ENCODE measurements around the gene FHOD1. TPM values are rescaled to one million over a fixed set of nuclear protein-coding genes. Genes with fewer than 3 reads are reported as not detected.

Gene FHOD1
- total and polyA plus RNA-seq, 9 of the 15 experiments (the other 6 are each of a cell fraction or from before 2014, with no cell fraction given) = 18.7 to 126 (median 32.3) TPM

GRCh38 chr16:67277999-67278772 is 30.9 kb upstream of the FHOD1 start (continued):
- no peak for TF ChIP-seq E2F4 (CRISPR knock-in tag; IDR thresholded peaks at IDR 0.05; ENCODE audit: low read depth)

GRCh38 chr16:67277294-67277998 is 30.2 kb upstream of the FHOD1 start:
- ChIA-PET CTCF (ENCODE audit: low intra/inter-chr PET ratio) (interaction anchor here (1.0 to 2.3 kb wide), 3 partner anchors 16 to 330 kb away, joined by 4 to 18 read pairs (median 6); no protein-coding TSS in a partner anchor), POLR2A (interaction anchor here (1.7 kb wide), 1 partner anchor 50 kb away, joined by 4 read pairs; no protein-coding TSS in a partner anchor)
- ATAC-seq = no peak
- TSS peak; percentile 55 for BruUV-seq (replicated peaks)
- H3K4me3 ChIP-seq = peak overlapping the region; percentile 74; the same call in 1 of the 2 replicates
- no peak overlapping the region for H2AFZ ChIP-seq (ENCODE audit: low read depth, low read length)
- H3K9ac ChIP-seq (ENCODE audit: insufficient read depth in 1 of 2, low read depth in 2 of 2, low read length in 2 of 2) = peak overlapping the region; percentile 88 to 97; a peak in 3 of 4 replicates
- no peaks in the 10 kb centered on the region for H3K9me3 ChIP-seq (replicated peaks; ENCODE audit: control insufficient read depth, insufficient read depth, low read depth, low read length)
- FAIRE-seq = peak; percentile 78
- peak; percentile 36 to 59 (median 43) for DNase-seq (ENCODE audit: extremely low read depth in 1 of 4, low spot score in 3 of 4)
- H3K4me2 ChIP-seq (ENCODE audit: insufficient read depth, low read length) = peak overlapping the region; percentile 95
- peaks cover 35% of the 10 kb centered on the region; the same call in 2 of the 3 replicates for H3K36me3 ChIP-seq (ENCODE audit: control insufficient read depth, insufficient read depth, low read length)
- H3K27me3 ChIP-seq (ENCODE audit: control insufficient read depth in 2 of 2, insufficient read depth in 2 of 2, low read length in 2 of 2) = no peaks in the 10 kb centered on the region
- no peaks in the 10 kb centered on the region for H4K20me1 ChIP-seq (replicated peaks; ENCODE audit: control insufficient read depth, insufficient read depth, low read length)
- WGBS (ENCODE audit: insufficient coverage, low coverage, missing lambda C conversion rate) = 84% methylated on average over 4 of the region's 4 CpGs
- H3K4me1 ChIP-seq (replicated peaks in 1 of 2; ENCODE audit: control insufficient read depth in 2 of 2, insufficient read depth in 2 of 2, low read length in 2 of 2) = peaks cover 22 to 38% of the 10 kb centered on the region in 2 experiments
- in situ Hi-C loops (cut with MboI) (no loop called here), intact Hi-C loops (cut with micrococcal nuclease) (loop anchor here (5.0 kb wide), 1 partner anchor 40 kb away; no protein-coding TSS in a partner anchor)
- H3K79me2 ChIP-seq (ENCODE audit: control insufficient read depth, insufficient read depth, low read length) = peaks cover 30% of the 10 kb centered on the region
- H3K9me1 ChIP-seq (ENCODE audit: control insufficient read depth, insufficient read depth, low read length) = no peaks in the 10 kb centered on the region
- H3K27ac ChIP-seq (ENCODE audit: extremely low read depth, low read depth, low read length) = peak overlapping the region; percentile 83; the same call in 2 of the 3 replicates
- TF ChIP-seq FOXA3 (CRISPR knock-in tag; conservative IDR thresholded peaks at IDR 0.05 in 1 of 2, IDR thresholded peaks at IDR 0.05 in 1 of 2) (peak in 1 of 2 experiments; percentile 13; a peak in 1 of 4 replicates), SMARCE1 (IDR thresholded peaks at IDR 0.05) (0 out of 2 replicates have a peak, but pooled peaks have one; percentile 20), SMAD4 (CRISPR knock-in tag; conservative IDR thresholded peaks at IDR 0.05) (no peak), ZC3H4 (CRISPR knock-in tag; IDR thresholded peaks at IDR 0.05; ENCODE audit: borderline replicate concordance) (0 out of 2 replicates have a peak, but pooled peaks have one; percentile 51), ARID1B (IDR thresholded peaks at IDR 0.05) (peak; percentile 20; the same call in 1 of the 2 replicates), ATF3 (IDR thresholded peaks at IDR 0.05) (peak; percentile 42; the same call in 1 of the 2 replicates), ATF3 (CRISPR knock-in tag; conservative IDR thresholded peaks at IDR 0.05) (no peak), NFIC (IDR thresholded peaks at IDR 0.05) (peak; percentile 35; the same call in 1 of the 2 replicates), JUND (IDR thresholded peaks at IDR 0.05; ENCODE audit: borderline replicate concordance, low read depth, low read length) (peak; percentile 72; the same call in 1 of the 2 replicates), JUND (tag; IDR thresholded peaks at IDR 0.05; ENCODE audit: borderline replicate concordance, low read depth, low read length) (no peak), ZFX (CRISPR knock-in tag; IDR thresholded peaks at IDR 0.05) (peak; percentile 32), MAX (CRISPR knock-in tag; IDR thresholded peaks at IDR 0.05) (peak; percentile 31; the same call in 1 of the 2 replicates), USF1 (CRISPR knock-in tag; IDR thresholded peaks at IDR 0.05) (0 out of 2 replicates have a peak, but pooled peaks have one; percentile 7)

Data from K562 (cell line).